Neural cell (in vitro differentiated cells): ENCODE data around the gene CST1. TPM values are rescaled to one million over a fixed set of nuclear protein-coding genes. Genes with fewer than 3 reads are reported as not detected.

ENCODE experiments used
- H2AFZ ChIP-seq: fragments of 200-600, 300-800 bp; sonication (generic), shearing (Covaris generic); 2 replicates; pipeline ENCODE4 v1.6.0; 2014; ENCODE audit warnings: low read depth, mild to moderate bottlenecking, antibody characterized with exemption, low read length, moderate library complexity
- H3F3A ChIP-seq: fragments of 200-600 bp; shearing (Covaris generic); 2 replicates; pipeline ENCODE4 v1.6.1; 2016; ENCODE audit warnings: mild to moderate bottlenecking, moderate library complexity, mixed read lengths, antibody characterized with exemption, low read length; ENCODE audit not compliant: insufficient read depth, poor library complexity, severe bottlenecking
- H3K27ac ChIP-seq: fragments of 200-600, 300-800 bp; sonication (generic), shearing (Covaris generic); 2 replicates; pipeline ENCODE4 v1.5.1; 2014; ENCODE audit warnings: mild to moderate bottlenecking, low read length, moderate library complexity
- H3K27me3 ChIP-seq: fragments of 300-800, 200-600 bp; sonication (generic), shearing (Covaris generic); 2 replicates; pipeline ENCODE4 v1.6.0; 2014; ENCODE audit warnings: mild to moderate bottlenecking, low read depth, low read length, moderate library complexity; ENCODE audit not compliant: insufficient read depth
- H3K36me3 ChIP-seq: fragments of 300-800, 200-600 bp; sonication (generic), shearing (Covaris generic); 2 replicates; pipeline ENCODE4 v1.5.1; 2014; ENCODE audit warnings: mild to moderate bottlenecking, antibody characterized with exemption, low read length, moderate library complexity; ENCODE audit not compliant: insufficient read depth
- H3K4me2 ChIP-seq: fragments of 300-800, 200-600 bp; sonication (generic), shearing (Covaris generic); 2 replicates; pipeline ENCODE4 v1.6.0; 2014; ENCODE audit warnings: mild to moderate bottlenecking, low read length
- H3K4me3 ChIP-seq: fragments of 300-800, 200-600 bp; sonication (generic), shearing (Covaris generic); 2 replicates; pipeline ENCODE4 v1.5.1; 2014; ENCODE audit warnings: mild to moderate bottlenecking, low read length, moderate library complexity
- H3K79me2 ChIP-seq: fragments of 200-600 bp; shearing (Covaris generic); replicated peaks from 2 replicates; pipeline ENCODE4 v1.6.0; 2014; ENCODE audit warnings: mild to moderate bottlenecking, low read length, moderate library complexity; ENCODE audit not compliant: insufficient read depth
- H3K9ac ChIP-seq: fragments of 300-800, 200-600 bp; sonication (generic), shearing (Covaris generic); 2 replicates; pipeline ENCODE4 v1.6.1; 2016; ENCODE audit warnings: mild to moderate bottlenecking, low read length, mixed read lengths
- H3K9me2 ChIP-seq: fragments of 200-600 bp; shearing (Covaris generic); 2 replicates; pipeline ENCODE4 v1.6.1; 2016; ENCODE audit warnings: mild to moderate bottlenecking, low read length, mixed read lengths; ENCODE audit not compliant: insufficient read depth
- H3K9me3 ChIP-seq: fragments of 200-600, 300-800 bp; sonication (generic), shearing (Covaris generic); 2 replicates; pipeline ENCODE4 v1.6.1; 2016; ENCODE audit warnings: mild to moderate bottlenecking, mixed run types, low read length, moderate library complexity, mixed read lengths
- H4K20me1 ChIP-seq: fragments of 200-600 bp; shearing (Covaris generic); 2 replicates; pipeline ENCODE4 v1.6.1; 2016; ENCODE audit warnings: mild to moderate bottlenecking, mixed run types; ENCODE audit not compliant: insufficient read depth
- CTCF ChIP-seq: fragments of 450-650 bp; IDR thresholded peaks from 2 replicates; pipeline ENCODE4 v1.5.1; 2014; ENCODE audit warnings: antibody characterized with exemption, mild to moderate bottlenecking, moderate library complexity; ENCODE audit not compliant: poor library complexity, severe bottlenecking
- EP300 ChIP-seq: fragments of 450-650 bp; conservative IDR thresholded peaks from 2 replicates; pipeline ENCODE4 v1.6.1; 2014; ENCODE audit warnings: antibody characterized with exemption, mild to moderate bottlenecking, moderate library complexity; ENCODE audit not compliant: poor library complexity, severe bottlenecking
- EZH2 ChIP-seq: fragments of 200-600, 300-800 bp; shearing (Covaris generic), sonication (generic); IDR thresholded peaks from 2 replicates; pipeline ENCODE4 v1.6.1; 2014; ENCODE audit warnings: antibody characterized with exemption, low read length, borderline replicate concordance, mild to moderate bottlenecking; ENCODE audit not compliant: insufficient read depth, poor library complexity, severe bottlenecking
- MXI1 ChIP-seq: fragments of 450-650 bp; conservative IDR thresholded peaks from 2 replicates; pipeline ENCODE4 v1.6.1; 2014; ENCODE audit warnings: antibody characterized with exemption, mild to moderate bottlenecking; ENCODE audit not compliant: poor library complexity, severe bottlenecking
- POLR2AphosphoS5 ChIP-seq: IDR thresholded peaks from 2 replicates; pipeline ENCODE4 v1.6.1; 2012
- RAD21 ChIP-seq: fragments of 450-650 bp; conservative IDR thresholded peaks from 2 replicates; pipeline ENCODE4 v1.6.1; 2014; ENCODE audit warnings: antibody characterized with exemption, mild to moderate bottlenecking, moderate library complexity
- REST ChIP-seq: IDR thresholded peaks from 2 replicates; pipeline ENCODE4 v1.6.1; 2012; ENCODE audit warnings: borderline replicate concordance
- SMC3 ChIP-seq: fragments of 450-650 bp; conservative IDR thresholded peaks from 2 replicates; pipeline ENCODE4 v1.6.1; 2014; ENCODE audit warnings: antibody characterized with exemption, mild to moderate bottlenecking, moderate library complexity; ENCODE audit not compliant: poor library complexity
- TAF1 ChIP-seq: IDR thresholded peaks from 2 replicates; pipeline ENCODE4 v1.6.1; 2012; ENCODE audit warnings: low read depth
- polyA plus RNA-seq: library from polyadenylated mRNA; depleted of rRNA; stranded (reverse); fragments of >200 nt; gene quantifications from 2 replicates; pipeline ENCODE4 v1.2.3, GENCODE V29; 2014

CST1 gene
- polyA plus RNA-seq, 1 donor from 2014 or later = not detected

DNA sequence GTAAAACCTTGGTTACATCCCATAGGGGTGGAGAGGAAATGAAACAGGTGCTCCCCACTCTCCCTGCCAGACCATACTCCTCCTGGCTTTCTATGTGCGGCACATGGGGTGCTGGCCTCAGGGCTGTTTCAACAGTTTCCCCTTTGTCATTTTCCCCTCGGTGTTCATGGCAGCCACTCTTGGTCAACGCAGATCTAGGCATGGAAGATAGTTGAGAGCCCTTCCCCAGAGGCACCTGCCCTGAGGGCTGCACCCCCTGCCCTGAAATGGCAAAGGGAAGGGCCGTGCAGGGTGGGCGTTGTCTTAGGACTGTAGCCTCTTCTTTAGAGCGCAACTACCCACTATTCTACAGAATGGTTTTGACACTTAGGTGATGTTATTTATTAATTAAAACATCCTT, 4.4 kb downstream of the CST1 start:
- Histone ChIP-seq H3K9me2 (no peaks in the 10 kb centered on the region), H3K4me2 (no peak overlapping the region), H3K79me2 (no peaks in the 10 kb centered on the region), H3K4me3 (no peak overlapping the region), H3F3A (no peaks in the 10 kb centered on the region), H3K36me3 (no peaks in the 10 kb centered on the region), H2AFZ (no peak overlapping the region), H3K27ac (no peak overlapping the region), H4K20me1 (no peaks in the 10 kb centered on the region), H3K9me3 (no peaks in the 10 kb centered on the region), H3K9ac (no peak overlapping the region), H3K27me3 (no peaks in the 10 kb centered on the region)
- no peak for TF ChIP-seq CTCF
- TF ChIP-seq REST = no peak
- TF ChIP-seq RAD21 = no peak
- TF ChIP-seq MXI1 = no peak
- no peak for TF ChIP-seq POLR2AphosphoS5
- no peak for TF ChIP-seq EZH2
- TF ChIP-seq SMC3 = no peak

DNA sequence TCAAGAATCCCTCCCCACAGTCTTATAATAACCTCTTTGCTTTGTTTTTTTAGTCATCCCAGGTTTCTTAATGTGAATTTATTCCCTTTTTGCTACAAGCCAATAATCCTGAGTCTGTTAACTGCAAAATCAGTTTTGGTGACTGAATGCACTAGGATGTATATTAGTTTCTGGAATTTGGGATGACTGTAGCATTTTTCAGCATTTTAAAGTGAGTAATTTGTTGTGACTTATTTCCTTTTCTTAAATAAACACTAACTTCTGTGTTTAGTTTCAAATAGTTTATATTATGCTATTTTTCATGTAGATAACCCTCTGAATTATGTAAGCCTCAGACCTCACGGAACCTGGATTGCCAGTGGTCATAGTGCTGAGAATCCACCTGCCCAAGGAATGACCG, 5.5 kb downstream of the CST1 start:
- Histone ChIP-seq H3K9me3 (no peaks in the 10 kb centered on the region), H2AFZ (no peak overlapping the region), H3K79me2 (no peaks in the 10 kb centered on the region), H3K4me3 (no peak overlapping the region), H4K20me1 (no peaks in the 10 kb centered on the region), H3K36me3 (no peaks in the 10 kb centered on the region), H3K9ac (no peak overlapping the region), H3F3A (no peaks in the 10 kb centered on the region), H3K4me2 (no peak overlapping the region), H3K27me3 (no peaks in the 10 kb centered on the region), H3K9me2 (no peaks in the 10 kb centered on the region), H3K27ac (no peak overlapping the region)
- TF ChIP-seq EP300 (no peak), REST (no peak), EZH2 (no peak), CTCF (no peak), MXI1 (no peak), POLR2AphosphoS5 (no peak), TAF1 (no peak), RAD21 (no peak)
